ENCODE data around the gene USP35.

DNA sequence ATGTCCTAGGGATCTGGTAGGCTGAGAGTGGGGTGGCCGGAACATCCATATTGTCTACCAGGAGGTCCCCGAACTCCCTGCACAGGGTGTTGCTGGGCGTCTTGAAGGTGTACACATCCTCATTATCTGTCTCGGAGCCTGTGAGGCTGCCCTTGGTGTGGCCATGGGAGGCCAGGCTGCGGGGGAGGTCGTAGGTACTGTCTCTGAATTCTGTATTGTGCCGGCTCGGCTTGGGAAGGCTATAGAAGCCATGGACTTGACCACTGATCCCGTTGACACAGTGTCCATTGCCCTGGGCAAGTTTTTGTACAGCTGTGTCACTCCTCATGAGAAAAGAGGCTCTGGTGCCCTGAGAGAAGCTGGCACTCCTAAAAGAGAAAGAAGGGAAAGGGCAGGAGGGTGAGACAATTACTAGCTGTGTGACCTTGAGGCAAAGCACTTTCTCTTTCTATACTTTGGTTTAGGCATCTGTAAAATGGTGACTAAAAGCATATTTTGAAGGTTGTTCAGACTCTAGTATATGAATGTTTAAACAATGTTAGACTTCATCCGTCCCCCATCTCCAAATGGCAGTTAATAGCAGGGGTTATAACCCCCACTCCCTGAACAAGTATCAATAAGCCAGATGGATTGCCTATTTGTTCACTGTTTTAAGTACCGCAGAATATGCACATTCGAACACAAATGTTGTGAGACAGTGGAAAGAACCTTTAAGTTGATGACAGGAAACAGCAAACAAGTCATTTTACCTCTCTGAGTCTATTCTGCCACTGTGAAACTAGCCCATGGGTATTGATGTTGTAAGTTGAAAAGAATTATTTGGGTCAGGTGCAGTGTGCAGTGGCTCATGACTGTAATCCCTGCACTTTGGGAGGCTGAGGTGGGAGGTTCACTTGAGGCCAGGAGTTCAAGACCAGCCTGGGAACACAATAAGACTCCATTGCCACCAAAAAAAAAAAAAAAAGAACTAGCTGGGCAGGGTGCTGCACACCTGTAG lies 38.3 kb downstream of the USP35 start:
- TF ChIP-seq CTCF (IDR thresholded peaks at IDR 0.05) (no peak), AR (CRISPR knock-in tag; IDR thresholded peaks at IDR 0.05) (no peak), ELF4 (CRISPR knock-in tag; IDR thresholded peaks at IDR 0.05; ENCODE audit: low read depth) (no peak), NR1H2 (CRISPR knock-in tag; IDR thresholded peaks at IDR 0.05) (no peak), ZNF317 (CRISPR knock-in tag; IDR thresholded peaks at IDR 0.05; ENCODE audit: borderline replicate concordance, low read depth) (no peak), SP1 (CRISPR knock-in tag; conservative IDR thresholded peaks at IDR 0.05) (no peak), MYBL2 (CRISPR knock-in tag; IDR thresholded peaks at IDR 0.05) (no peak), ATF3 (CRISPR knock-in tag; conservative IDR thresholded peaks at IDR 0.05) (no peak), ZNF263 (CRISPR knock-in tag; IDR thresholded peaks at IDR 0.05; ENCODE audit: low read depth) (no peak), NFE2L1 (CRISPR knock-in tag; IDR thresholded peaks at IDR 0.05) (no peak)
- TF ChIP-seq, protein P1, sequence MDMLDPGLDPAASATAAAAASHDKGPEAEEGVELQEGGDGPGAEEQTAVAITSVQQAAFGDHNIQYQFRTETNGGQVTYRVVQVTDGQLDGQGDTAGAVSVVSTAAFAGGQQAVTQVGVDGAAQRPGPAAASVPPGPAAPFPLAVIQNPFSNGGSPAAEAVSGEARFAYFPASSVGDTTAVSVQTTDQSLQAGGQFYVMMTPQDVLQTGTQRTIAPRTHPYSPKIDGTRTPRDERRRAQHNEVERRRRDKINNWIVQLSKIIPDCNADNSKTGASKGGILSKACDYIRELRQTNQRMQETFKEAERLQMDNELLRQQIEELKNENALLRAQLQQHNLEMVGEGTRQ (CRISPR knock-in tag; IDR thresholded peaks at IDR 0.05): no peak
